LHCN-M2 (cell line): ENCODE data around the gene RNF113B. TPM values are rescaled to one million over a fixed set of nuclear protein-coding genes. Genes with fewer than 3 reads are reported as not detected.

ENCODE experiments used
- DNase-seq: peaks from one replicate; pipeline ENCODE4 v3.0.0-alpha.2; 2012; ENCODE audit warnings: low read depth
- total RNA-seq: library from RNA; depleted of rRNA; stranded (reverse); fragments of >200 nt; gene quantifications from 2 replicates; pipeline ENCODE4 v1.2.3, GENCODE V29; 2014

Gene RNF113B
- total RNA-seq, 1 experiment from 2014 or later, result not detected

GRCh38 chr13:98204546-98204945 is 27.5 kb upstream of the RNF113B start:
- no peak for DNase-seq

GRCh38 chr13:98203646-98204326 is 26.7 kb upstream of the RNF113B start:
- DNase-seq, result no peak

GRCh38 chr13:98201984-98202383 is 24.9 kb upstream of the RNF113B start:
- no peak for DNase-seq

GRCh38 chr13:98201189-98201588 is 24.1 kb upstream of the RNF113B start:
- no peak for DNase-seq

- no peak for DNase-seq
These were observed 23.3 kb upstream of the RNF113B start for GRCh38 chr13:98200211-98200878.

GRCh38 chr13:98199480-98199879 is 22.4 kb upstream of the RNF113B start:
- no peak for DNase-seq

- no peak for DNase-seq
These were observed 21.6 kb upstream of the RNF113B start for GRCh38 chr13:98198683-98199082.

- DNase-seq, result no peak
These were observed 18.2 kb upstream of the RNF113B start for GRCh38 chr13:98195054-98195791.

- no peak for DNase-seq
These were observed 14.9 kb upstream of the RNF113B start for GRCh38 chr13:98192008-98192407.

- no peak for DNase-seq
These were observed 13.9 kb upstream of the RNF113B start for GRCh38 chr13:98190889-98191444.

- no peak for DNase-seq
These were observed 12.9 kb upstream of the RNF113B start for GRCh38 chr13:98189841-98190505.

GRCh38 chr13:98188544-98189166 is 11.6 kb upstream of the RNF113B start:
- no peak for DNase-seq

GRCh38 chr13:98187965-98188261 is 10.8 kb upstream of the RNF113B start:
- DNase-seq, result no peak

- no peak for DNase-seq
These were observed 10.3 kb upstream of the RNF113B start for GRCh38 chr13:98187155-98187964.

GRCh38 chr13:98184792-98185191 is 7.7 kb upstream of the RNF113B start:
- DNase-seq, result peak; percentile 22

- DNase-seq, result no peak
These were observed 5.5 kb upstream of the RNF113B start for GRCh38 chr13:98182589-98182988.

- DNase-seq, result no peak
These were observed 5.1 kb upstream of the RNF113B start for GRCh38 chr13:98182153-98182552.

GRCh38 chr13:98181111-98181815 is 4.2 kb upstream of the RNF113B start:
- no peak for DNase-seq

- no peak for DNase-seq
These were observed 3.0 kb upstream of the RNF113B start for GRCh38 chr13:98180092-98180491.

- DNase-seq, result no peak
These were observed 1.2 kb downstream of the RNF113B start for GRCh38 chr13:98175823-98176222.
